ENCODE data around the gene EYA2.

EYA2 gene

DNA sequence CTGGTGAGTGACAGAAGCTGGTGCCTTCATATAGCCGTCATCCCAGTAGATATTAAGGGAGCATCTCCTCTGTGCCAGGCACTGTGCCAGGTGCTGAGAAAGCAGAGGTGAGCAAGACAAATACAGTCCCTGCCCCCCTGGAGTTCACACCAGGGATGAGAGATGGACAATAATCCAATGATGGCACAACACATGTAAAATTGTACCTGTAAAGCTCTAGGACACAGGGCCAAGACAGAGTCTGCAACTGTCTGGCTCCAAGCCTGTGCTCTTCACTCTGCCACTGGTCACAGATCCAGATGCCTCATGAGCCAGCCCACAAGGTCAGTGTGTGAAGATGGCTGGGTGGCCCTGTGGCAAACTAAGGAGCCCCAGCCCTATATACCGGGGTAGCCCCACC lies 133.8 kb downstream of the EYA2 start:
- no peak for DNase-seq (ENCODE audit: low read depth)
- TF ChIP-seq CTCF (IDR thresholded peaks at IDR 0.05; ENCODE audit: insufficient read depth, low read depth, low read length, missing control alignments), result no peak
- H3K4me3 ChIP-seq (ENCODE audit: low read depth, low read length), result no peak overlapping the region

DNA sequence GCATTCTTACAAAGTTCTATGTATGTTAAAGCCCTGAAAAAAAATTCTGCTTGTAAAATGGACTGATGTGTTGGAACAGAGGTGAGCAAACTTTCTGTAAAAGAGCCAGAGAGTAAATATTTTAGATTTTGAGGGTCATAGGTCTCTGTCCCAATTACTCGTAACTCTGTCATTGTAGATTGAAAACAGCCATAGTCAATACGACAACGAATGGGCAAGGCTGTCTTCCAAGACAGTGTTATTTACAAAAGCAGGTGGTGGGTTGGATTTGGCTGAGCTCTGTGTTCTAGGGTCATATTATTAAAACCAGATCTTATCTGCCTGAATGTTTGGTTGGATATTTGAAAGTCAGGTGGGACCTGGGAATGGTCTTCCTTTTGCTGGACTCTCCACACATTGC lies 135.2 kb downstream of the EYA2 start:
- no peak overlapping the region for H3K4me3 ChIP-seq (ENCODE audit: low read depth, low read length)
- TF ChIP-seq CTCF (IDR thresholded peaks at IDR 0.05; ENCODE audit: insufficient read depth, low read depth, low read length, missing control alignments), result no peak

GRCh38 chr20:47030271-47030810 lies 135.7 kb downstream of the EYA2 start:
- no peak for TF ChIP-seq CTCF (IDR thresholded peaks at IDR 0.05; ENCODE audit: insufficient read depth, low read depth, low read length, missing control alignments)
- DNase-seq (ENCODE audit: low read depth), result no peak
- H3K4me3 ChIP-seq (ENCODE audit: low read depth, low read length), result no peak overlapping the region

More for the DNA sequence above, 135.2 kb downstream of the EYA2 start:
- DNase-seq (ENCODE audit: low read depth), result no peak

GRCh38 chr20:47031004-47031403 lies 136.4 kb downstream of the EYA2 start:
- TF ChIP-seq CTCF (IDR thresholded peaks at IDR 0.05; ENCODE audit: insufficient read depth, low read depth, low read length, missing control alignments), result no peak
- no peak overlapping the region for H3K4me3 ChIP-seq (ENCODE audit: low read depth, low read length)
- DNase-seq (ENCODE audit: low read depth), result no peak

- TF ChIP-seq CTCF (IDR thresholded peaks at IDR 0.05; ENCODE audit: insufficient read depth, low read depth, low read length, missing control alignments), result no peak
- DNase-seq (ENCODE audit: low read depth), result no peak
- H3K4me3 ChIP-seq (ENCODE audit: low read depth, low read length), result no peak overlapping the region
These were observed 137.2 kb downstream of the EYA2 start for GRCh38 chr20:47031821-47032220.

- no peak for DNase-seq (ENCODE audit: low read depth)
- TF ChIP-seq CTCF (IDR thresholded peaks at IDR 0.05; ENCODE audit: insufficient read depth, low read depth, low read length, missing control alignments), result no peak
- no peak overlapping the region for H3K4me3 ChIP-seq (ENCODE audit: low read depth, low read length)
These were observed 138.4 kb downstream of the EYA2 start for GRCh38 chr20:47032933-47033578.

DNA sequence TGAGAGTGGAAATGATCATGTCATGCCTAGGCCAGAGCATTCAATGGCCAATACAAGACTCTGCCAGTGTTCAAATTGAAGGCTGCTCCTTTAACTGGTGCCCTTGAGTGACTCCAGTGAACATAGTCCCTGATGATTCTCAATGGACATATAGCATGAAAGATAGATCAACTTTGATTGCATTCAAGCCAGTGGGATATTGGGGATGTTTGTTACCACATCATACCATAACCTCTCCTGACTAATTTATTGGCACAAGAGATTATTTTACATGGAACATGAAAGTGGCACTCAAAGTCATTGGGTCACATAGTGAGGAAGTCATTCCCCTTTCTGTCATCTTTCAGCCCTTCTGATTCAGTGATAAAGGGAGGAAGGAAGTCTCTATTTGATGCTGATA lies 139.0 kb downstream of the EYA2 start:
- H3K4me3 ChIP-seq (ENCODE audit: low read depth, low read length), result no peak overlapping the region
- DNase-seq (ENCODE audit: low read depth), result no peak
- TF ChIP-seq CTCF (IDR thresholded peaks at IDR 0.05; ENCODE audit: insufficient read depth, low read depth, low read length, missing control alignments), result no peak
